HG02840 (cell line): ENCODE results near the gene AKT3.
"Not testable (repeated sequence)": the region's sequence is repeated elsewhere in the genome, so short reads cannot be mapped to it uniquely, and the experiment has no call there.

ENCODE experiments used
- ATAC-seq: cut with Tn5 transposase; IDR thresholded peaks from one replicate; pipeline ENCODE4 v1.9.1; 2021; ENCODE audit warnings: mild to moderate bottlenecking, moderate library complexity, moderate number of reproducible peaks; ENCODE audit not compliant: unreplicated experiment, low FRiP score

Gene AKT3

GRCh38 chr1:243791586-243792267 lies 58.3 kb downstream of the AKT3 start:
- no peak for ATAC-seq

GRCh38 chr1:243790404-243790803 lies 59.6 kb downstream of the AKT3 start:
- no peak for ATAC-seq

GRCh38 chr1:243786531-243786930 lies 63.5 kb downstream of the AKT3 start:
- ATAC-seq = no peak

DNA sequence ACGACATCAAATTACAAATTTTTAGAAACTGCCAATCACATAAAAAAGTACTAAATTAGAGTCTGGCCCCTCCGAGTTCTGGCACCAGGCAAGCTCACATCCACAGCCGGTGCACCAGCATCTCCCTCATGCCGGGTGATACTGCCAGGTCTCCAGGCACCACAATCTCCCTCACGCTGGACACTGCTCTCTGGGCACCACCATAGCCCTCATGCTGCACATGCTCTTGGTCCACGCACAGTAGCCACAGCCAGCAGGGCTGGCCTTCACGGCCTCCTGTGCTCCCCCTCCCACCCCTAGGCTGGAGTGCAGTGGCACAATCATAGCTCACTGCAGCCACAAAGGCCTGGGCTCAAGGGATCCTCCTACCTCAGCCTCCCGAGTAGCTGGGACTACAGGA lies 65.5 kb downstream of the AKT3 start:
- ATAC-seq = no peak

GRCh38 chr1:243783714-243784113 lies 66.3 kb downstream of the AKT3 start:
- no peak for ATAC-seq

GRCh38 chr1:243772361-243773050 lies 77.5 kb downstream of the AKT3 start:
- not testable (repeated sequence) for ATAC-seq

DNA sequence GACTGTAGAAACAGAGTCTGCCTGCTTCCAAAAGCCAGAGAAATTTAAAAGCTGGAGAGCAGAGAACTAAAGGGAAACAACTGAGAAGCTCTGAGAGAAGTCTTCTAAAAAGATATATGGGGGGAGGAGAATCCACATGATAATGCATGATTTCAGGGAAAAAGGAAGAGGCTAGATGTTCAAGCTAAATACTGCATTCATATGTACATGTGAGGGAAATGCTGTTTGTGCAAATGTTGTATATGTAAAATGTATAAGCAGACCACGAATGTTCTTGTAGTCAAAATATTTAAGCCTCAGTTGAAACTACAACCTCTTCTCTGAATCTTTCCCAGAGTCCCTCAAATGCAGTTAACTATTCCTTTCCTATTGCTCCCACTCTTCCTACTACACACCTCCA lies 79.2 kb downstream of the AKT3 start:
- no peak for ATAC-seq

DNA sequence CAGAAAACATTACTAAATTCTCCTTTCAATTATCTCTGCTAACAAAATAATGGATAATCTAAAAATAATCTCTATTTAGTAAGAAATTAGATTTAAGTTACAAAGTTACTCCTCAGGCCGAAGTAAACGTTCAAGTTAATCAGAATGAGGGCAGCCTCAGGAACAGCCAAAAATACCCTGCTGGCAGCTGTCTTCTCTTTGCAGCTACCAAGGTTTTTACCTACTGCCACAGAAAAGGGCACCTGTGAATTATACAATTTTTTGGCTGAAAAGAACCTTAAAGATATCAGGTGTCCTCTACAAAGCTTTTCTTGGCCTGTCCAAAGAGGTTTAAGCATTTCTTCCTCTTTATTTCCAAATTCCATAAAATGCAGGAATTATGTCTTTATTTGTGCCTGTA lies 84.4 kb downstream of the AKT3 start:
- no peak for ATAC-seq

DNA sequence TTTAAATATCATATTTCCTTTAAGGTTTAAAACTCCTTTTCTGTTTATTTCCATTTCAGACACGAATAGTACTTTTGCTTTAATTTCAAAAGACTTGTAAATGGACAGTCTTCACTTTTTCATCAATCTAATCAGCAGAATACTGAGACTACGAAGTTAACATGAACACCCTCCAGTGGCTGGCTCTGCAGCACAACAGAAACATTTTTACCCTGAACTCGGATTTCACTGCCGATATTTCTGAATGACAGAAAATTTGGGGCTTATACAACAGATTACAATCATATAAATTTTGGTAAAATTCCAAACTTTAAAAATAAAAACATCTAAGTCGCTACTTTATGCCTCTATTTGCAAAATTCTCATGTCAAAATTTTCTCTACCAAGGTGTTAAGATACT lies 86.2 kb downstream of the AKT3 start:
- ATAC-seq = no peak

GRCh38 chr1:243758647-243759046 lies 91.4 kb downstream of the AKT3 start:
- ATAC-seq = no peak

DNA sequence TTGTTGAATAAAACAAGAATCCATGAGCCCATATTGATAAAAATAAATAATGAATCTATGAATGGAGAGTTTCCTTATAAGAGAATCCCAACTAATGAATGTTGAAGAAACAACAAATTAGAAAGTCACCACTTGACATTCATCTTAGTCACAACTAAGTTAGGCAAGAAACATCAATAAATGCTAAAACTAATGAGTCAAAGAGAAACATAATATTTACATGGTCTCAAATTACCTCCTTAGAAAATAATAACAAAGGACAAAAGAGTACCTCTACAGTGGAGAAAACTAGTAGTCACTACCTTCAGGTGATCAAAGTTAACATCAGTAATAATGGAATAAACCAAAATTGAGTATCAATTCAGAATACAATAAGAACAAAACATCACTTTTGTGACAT lies 93.5 kb downstream of the AKT3 start:
- ATAC-seq = no peak

DNA sequence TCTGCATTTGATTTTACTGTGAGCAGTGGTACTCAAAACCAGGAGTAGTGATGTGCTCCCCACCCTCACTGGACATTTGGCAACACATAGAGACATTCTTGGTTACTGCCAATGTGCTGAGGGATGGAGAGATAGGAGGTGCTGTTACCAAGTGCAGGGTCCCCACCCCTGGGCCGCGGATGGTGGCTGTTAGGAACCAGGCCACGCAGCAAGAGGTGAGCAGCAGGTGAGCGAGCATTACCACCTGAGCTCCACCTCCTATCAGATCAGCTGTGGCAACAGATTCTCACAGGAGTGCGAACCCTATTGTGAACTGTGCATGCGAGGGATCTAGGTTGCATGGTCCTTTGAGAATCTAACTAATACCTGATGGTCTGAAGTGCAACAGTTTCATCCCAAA lies 95.7 kb downstream of the AKT3 start:
- ATAC-seq = no peak

DNA sequence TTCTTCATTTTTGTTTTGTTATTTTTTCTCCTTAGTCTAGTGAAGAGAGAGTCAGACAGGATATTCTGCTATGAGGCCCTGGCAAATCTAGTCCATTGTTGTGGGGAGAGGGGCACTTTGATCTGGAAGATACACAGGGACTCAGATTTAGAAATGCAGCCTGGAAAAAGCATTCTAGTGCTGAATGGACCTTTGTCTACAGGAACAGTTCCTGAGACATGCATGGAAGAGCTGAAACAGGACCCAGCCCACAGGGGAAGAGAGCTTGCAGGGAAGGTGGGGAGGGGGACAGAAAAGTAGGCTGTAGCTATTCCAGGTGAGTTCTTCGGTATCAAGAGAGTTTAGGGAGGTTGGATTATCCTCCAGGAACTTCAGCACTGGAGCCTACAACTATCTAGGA lies 98.5 kb downstream of the AKT3 start:
- no peak for ATAC-seq

GRCh38 chr1:243748706-243749283 lies 101.2 kb downstream of the AKT3 start:
- peak; percentile 94 for ATAC-seq

DNA sequence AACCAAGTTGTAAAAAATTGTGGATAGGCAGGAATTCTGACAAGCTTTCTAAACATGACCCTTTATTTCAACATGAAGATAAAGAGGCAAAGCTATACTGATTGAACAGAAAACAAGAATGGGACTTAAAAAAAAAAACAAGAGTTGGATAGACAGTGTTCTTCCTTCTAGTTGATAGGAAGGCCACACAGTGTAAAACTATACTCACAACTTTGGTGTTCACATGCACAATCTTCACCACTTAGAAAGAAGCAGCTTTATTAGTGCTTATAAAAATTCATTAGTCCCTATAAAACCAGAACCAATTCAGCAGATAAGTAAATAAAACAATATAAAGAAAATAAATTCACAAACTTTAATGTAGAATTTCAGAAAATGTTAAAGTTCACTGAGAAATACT lies 101.8 kb downstream of the AKT3 start:
- no peak for ATAC-seq

DNA sequence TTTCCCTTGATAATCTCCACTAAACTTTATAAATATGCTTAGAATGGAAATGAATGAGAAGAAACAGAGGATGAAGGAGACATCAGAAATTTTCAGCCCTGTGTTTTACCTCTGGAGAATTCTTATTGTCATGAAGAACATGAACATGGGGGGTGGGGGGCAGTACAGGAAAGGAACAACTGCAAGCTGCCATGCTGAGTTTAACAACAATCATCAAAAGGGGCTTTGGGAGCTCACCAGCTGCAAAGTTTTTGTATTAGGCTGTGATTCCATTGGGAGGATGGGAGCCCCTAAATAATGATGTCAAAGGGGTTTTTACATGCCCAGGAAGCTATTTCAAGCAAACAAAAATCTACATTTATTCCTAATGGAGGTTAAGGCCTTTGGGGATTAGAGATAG lies 103.3 kb downstream of the AKT3 start:
- ATAC-seq = no peak

DNA sequence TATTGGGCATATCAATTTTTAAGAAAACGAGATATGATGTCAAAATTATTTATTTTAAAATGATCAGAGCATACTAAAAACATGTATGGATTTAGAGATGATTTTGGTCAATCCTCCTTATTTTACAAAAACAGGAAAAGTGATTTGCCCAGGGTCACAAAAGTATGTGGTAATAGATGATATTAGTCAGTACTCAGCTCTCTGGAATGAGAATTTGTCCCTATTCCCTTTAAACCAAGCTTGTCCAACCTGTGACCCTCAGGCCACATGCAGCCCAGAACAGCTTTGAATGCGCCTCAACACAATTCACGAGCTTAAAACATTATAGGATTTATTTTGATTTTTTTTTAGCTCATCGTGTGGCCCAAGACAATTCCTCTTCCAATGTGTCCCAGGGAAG lies 104.7 kb downstream of the AKT3 start:
- ATAC-seq = no peak

- ATAC-seq = no peak
Observed at GRCh38 chr1:243742819-243743218, 107.2 kb downstream of the AKT3 start.

- ATAC-seq = no peak
Observed at GRCh38 chr1:243740255-243740999, 109.6 kb downstream of the AKT3 start.

GRCh38 chr1:243739335-243740003 lies 110.6 kb downstream of the AKT3 start:
- ATAC-seq = no peak

DNA sequence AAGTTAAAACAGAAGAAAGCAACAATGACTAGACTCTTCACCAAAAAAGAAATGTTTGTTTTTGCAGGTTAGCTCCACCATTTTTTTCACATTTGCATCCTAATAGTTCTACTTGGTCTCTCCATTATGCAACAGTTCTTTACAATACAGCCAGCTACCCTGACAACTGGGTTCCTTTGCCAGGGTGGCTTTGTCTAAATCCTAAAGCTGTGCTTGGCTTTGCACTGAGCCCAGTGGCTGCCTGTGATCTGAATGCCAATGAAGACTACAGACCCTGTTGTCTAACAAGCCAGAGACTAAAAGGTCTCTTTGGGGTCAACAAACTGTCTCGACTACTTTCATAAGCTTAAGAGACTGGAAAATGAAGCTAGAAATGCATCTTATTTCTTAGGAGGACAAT lies 112.0 kb downstream of the AKT3 start:
- no peak for ATAC-seq
